ENCODE measurements around the gene ASRGL1. TPM values are rescaled to one million over a fixed set of nuclear protein-coding genes. Genes with fewer than 3 reads are reported as not detected.

ASRGL1 gene
- total and polyA plus RNA-seq, 2 of the 13 experiments (the other 11 are each of a cell fraction or from before 2014, with no cell fraction given) = 50.8 to 97.5 TPM

- Histone ChIP-seq H3K27ac (ENCODE audit: extremely low read length, insufficient read depth, low read length) (no peak overlapping the region), H3K27me3 (ENCODE audit: control insufficient read depth in 1 of 2, insufficient read depth in 2 of 2, low read length in 2 of 2) (peaks cover 0 to 43% of the 10 kb centered on the region in 2 experiments; a peak in 4 of 5 replicates), H3K36me3 (replicated peaks in 1 of 2; ENCODE audit: control insufficient read depth in 1 of 2, insufficient read depth in 2 of 2, low read length in 2 of 2) (no peaks in the 10 kb centered on the region), H3K9me3 (ENCODE audit: low read length) (no peaks in the 10 kb centered on the region), H3K79me2 (ENCODE audit: insufficient read depth, low read length) (no peaks in the 10 kb centered on the region), H3K4me3 (replicated peaks in 1 of 3; ENCODE audit: insufficient read depth in 1 of 3, low read depth in 2 of 3, low read length in 3 of 3) (no peak overlapping the region; a peak in 1 of 6 replicates), H3K4me2 (ENCODE audit: low read depth, low read length) (peak overlapping the region; percentile 85; the same call in 1 of the 2 replicates), H3K4me1 (ENCODE audit: insufficient read depth, low read length) (peaks cover 52% of the 10 kb centered on the region), H4K20me1 (ENCODE audit: insufficient read depth, low read length) (no peaks in the 10 kb centered on the region), H3K9ac (ENCODE audit: insufficient read depth, low read depth, low read length) (no peak overlapping the region), H2AFZ (ENCODE audit: low read length) (no peak overlapping the region)
- WGBS (ENCODE audit: low lambda C conversion rate) = 33% methylated on average over 7 of the region's 10 CpGs
- ATAC-seq (peak; percentile 11; the same call in 1 of the 3 replicates), DNase-seq (ENCODE audit: low spot score) (no peak), FAIRE-seq (no peak)
- intact Hi-C loops (cut with micrococcal nuclease; ENCODE audit: unreplicated experiment) = loop anchor here (10.0 kb wide), 1 partner anchor 145 kb away; the partner anchor contains the start of gene AHNAK
- in situ Hi-C loops (cut with HindIII; ENCODE audit: extremely low pct_ligation_motif_present, low pct_unique_long_range_greater_than_20kb) = loop anchor here (5.0 to 10.0 kb wide), 2 partner anchors 158 to 305 kb away; partner anchors contain the start of genes BSCL2 and GNG3
- CTCF ChIA-PET (ENCODE audit: low intra/inter-chr PET ratio, low total read pairs) = no interaction called here
- TF ChIP-seq ZNF564 (CRISPR knock-in tag; IDR thresholded peaks at IDR 0.05) = no peak
- no peak for TF ChIP-seq IKZF1 (IDR thresholded peaks at IDR 0.05)
- TF ChIP-seq SSRP1 (CRISPR knock-in tag; IDR thresholded peaks at IDR 0.05) = no peak
- no peak for TF ChIP-seq KDM1A (CRISPR knock-in tag; IDR thresholded peaks at IDR 0.05)
- no peak for TF ChIP-seq PCBP2 (optimal IDR thresholded peaks at IDR 0.05; ENCODE audit: low read depth, low read length, poor library complexity, severe bottlenecking)
- no peak for TF ChIP-seq HMG20B (CRISPR knock-in tag; conservative IDR thresholded peaks at IDR 0.05)
- no peak for TF ChIP-seq BRF2 (CRISPR knock-in tag; IDR thresholded peaks at IDR 0.05)
- no peak for TF ChIP-seq ZNF337 (CRISPR knock-in tag; IDR thresholded peaks at IDR 0.05; ENCODE audit: borderline replicate concordance, low read depth)
- POLR2A ChIA-PET = interaction anchor here (0.6 to 0.8 kb wide), 3 partner anchors 145 to 281 kb away, joined by 3 to 4 read pairs (median 4); partner anchors contain the start of gene AHNAK
- no TSS peak for BruUV-seq (replicated peaks)
These were observed 62.1 kb downstream of the ASRGL1 start for GRCh38 chr11:62399172-62399877.

Data from HepG2 (cell line).